Measurements from ENCODE around the gene EPB41L5. TPM values are rescaled to one million over a fixed set of nuclear protein-coding genes. Genes with fewer than 3 reads are reported as not detected.

EPB41L5 gene
- total RNA-seq, 4 donors from 2014 or later: 11.4 to 42.9 (median 14.5) TPM

DNA sequence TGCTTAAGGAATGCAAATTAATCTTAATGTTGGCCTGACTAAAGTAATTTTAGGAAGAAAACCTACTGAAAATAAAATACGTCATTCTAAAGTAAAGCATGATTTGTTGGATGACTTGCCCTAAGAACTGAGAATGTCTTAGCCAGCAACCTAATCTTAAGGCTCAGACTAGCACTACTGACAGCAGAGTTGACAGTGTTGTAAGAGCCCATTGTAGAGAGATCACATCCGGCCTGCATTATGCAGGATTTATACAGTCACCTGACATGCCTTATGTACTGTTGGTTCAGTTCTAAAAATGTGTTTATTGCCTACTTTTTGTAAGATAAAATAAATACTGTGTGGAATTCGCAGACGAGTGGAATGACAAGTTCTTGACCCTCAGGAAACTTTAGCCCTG lies 128.0 kb downstream of the EPB41L5 start:
- peaks cover 0 to 17% (median 0%) of the 10 kb centered on the region in 3 donors for H3K36me3 ChIP-seq
- H3K4me1 ChIP-seq: no peaks in the 10 kb centered on the region
- no peak for DNase-seq (ENCODE audit: low spot score in 2 of 2)
- no peak overlapping the region for H3K4me3 ChIP-seq
- no peak overlapping the region for H3K27ac ChIP-seq
- H3K9me3 ChIP-seq: no peaks in the 10 kb centered on the region
- TF ChIP-seq, protein P1, sequence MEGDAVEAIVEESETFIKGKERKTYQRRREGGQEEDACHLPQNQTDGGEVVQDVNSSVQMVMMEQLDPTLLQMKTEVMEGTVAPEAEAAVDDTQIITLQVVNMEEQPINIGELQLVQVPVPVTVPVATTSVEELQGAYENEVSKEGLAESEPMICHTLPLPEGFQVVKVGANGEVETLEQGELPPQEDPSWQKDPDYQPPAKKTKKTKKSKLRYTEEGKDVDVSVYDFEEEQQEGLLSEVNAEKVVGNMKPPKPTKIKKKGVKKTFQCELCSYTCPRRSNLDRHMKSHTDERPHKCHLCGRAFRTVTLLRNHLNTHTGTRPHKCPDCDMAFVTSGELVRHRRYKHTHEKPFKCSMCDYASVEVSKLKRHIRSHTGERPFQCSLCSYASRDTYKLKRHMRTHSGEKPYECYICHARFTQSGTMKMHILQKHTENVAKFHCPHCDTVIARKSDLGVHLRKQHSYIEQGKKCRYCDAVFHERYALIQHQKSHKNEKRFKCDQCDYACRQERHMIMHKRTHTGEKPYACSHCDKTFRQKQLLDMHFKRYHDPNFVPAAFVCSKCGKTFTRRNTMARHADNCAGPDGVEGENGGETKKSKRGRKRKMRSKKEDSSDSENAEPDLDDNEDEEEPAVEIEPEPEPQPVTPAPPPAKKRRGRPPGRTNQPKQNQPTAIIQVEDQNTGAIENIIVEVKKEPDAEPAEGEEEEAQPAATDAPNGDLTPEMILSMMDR (IDR thresholded peaks at IDR 0.05): no peak
- no peak for TF ChIP-seq EP300 (IDR thresholded peaks at IDR 0.05)
- TF ChIP-seq POLR2A (IDR thresholded peaks at IDR 0.05): no peak
- H3K27me3 ChIP-seq: no peaks in the 10 kb centered on the region
- WGBS, 2 donors: 67 to 70% methylated on average over 4 of the region's 4 CpGs

DNA sequence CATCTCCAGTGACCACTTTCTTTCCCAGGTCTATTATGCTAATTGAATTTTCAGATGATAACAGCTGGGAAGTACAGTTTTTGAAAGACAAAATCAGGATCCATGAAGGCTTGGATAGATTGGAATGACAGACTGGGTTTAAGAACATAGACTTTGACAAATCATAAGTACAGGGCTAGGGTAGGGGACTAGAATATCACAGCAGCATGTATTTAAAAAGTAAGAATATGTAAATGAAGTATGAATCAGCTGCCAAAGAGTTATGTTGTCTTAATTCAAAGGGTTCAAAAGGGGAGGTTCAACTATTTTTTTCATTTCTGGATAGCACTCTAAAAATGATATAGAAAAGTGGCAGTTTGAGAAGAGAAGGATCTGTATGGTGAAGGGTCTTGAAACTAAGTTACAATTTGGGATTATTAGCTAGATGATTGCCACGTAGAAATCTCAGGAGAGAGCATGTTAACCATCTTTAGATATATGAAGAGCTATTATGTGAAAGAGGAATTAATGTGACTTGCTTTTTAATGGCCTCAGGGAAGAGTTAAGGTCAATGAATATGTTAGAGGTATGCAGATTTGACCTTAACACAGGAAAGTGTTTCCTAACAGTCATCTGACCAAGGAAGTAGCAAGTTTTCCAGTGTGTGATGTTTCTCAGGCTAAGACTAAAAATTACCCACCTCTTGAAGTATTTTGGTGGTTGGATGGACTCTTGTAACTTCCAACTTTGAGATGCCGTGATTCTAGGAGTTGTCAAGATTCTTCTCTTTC lies 128.6 kb downstream of the EPB41L5 start:
- Histone ChIP-seq H3K27ac (no peak overlapping the region), H3K9me3 (no peaks in the 10 kb centered on the region), H3K27me3 (no peaks in the 10 kb centered on the region), H3K4me3 (no peak overlapping the region), H3K36me3 (peaks cover 0 to 23% (median 0%) of the 10 kb centered on the region in 3 donors), H3K4me1 (no peaks in the 10 kb centered on the region)
- 85 to 91% methylated on average over 2 of the region's 2 CpGs for WGBS, 2 donors
- no peak for TF ChIP-seq POLR2A (IDR thresholded peaks at IDR 0.05)
- TF ChIP-seq EP300 (IDR thresholded peaks at IDR 0.05): no peak
- TF ChIP-seq, protein P1 (IDR thresholded peaks at IDR 0.05): no peak
- no peak for DNase-seq (ENCODE audit: low spot score in 2 of 2)

DNA sequence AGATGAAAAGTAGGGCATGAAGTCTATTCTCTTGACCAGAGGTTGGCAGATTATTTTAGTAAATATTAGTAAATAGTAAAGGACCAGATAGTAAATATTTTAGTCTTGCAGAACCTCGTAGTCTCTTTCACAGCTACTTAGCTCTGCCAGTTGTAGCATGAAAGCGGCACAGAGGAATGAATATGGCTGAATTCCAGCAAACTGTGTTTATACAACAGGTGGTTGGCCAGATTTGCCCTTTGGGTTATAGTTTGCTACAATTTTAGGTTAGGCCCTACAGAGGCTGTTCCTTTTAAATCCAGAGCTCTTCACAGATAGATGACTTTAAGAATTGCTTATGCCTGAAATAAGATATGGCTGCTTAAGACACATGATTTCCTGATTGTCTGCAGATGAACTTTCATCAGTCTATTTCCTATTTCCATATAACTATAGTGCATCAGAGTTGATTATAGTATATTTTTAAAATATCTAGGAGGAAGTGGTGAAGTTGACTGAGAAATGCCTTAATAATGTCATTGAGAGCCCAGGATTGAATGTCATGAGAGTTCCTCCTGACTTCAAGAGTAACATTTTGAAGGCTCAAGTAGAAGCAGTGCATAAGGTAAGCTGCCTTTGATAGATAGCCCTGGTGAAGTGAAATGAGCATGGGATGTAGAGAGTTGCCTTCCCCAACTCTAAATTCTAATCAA lies 129.8 kb downstream of the EPB41L5 start:
- no peaks in the 10 kb centered on the region for H3K4me1 ChIP-seq
- H3K9me3 ChIP-seq: no peaks in the 10 kb centered on the region
- TF ChIP-seq POLR2A (IDR thresholded peaks at IDR 0.05): no peak
- TF ChIP-seq, protein P1 (IDR thresholded peaks at IDR 0.05): no peak
- no peak for TF ChIP-seq EP300 (IDR thresholded peaks at IDR 0.05)
- H3K27ac ChIP-seq: no peak overlapping the region
- no peak overlapping the region for H3K4me3 ChIP-seq
- no peak for DNase-seq (ENCODE audit: low spot score in 2 of 2)
- no peaks in the 10 kb centered on the region for H3K27me3 ChIP-seq
- H3K36me3 ChIP-seq: peaks cover 0 to 34% (median 0%) of the 10 kb centered on the region in 3 donors
- 89 to 92% methylated on average over 2 of the region's 2 CpGs for WGBS, 2 donors

DNA sequence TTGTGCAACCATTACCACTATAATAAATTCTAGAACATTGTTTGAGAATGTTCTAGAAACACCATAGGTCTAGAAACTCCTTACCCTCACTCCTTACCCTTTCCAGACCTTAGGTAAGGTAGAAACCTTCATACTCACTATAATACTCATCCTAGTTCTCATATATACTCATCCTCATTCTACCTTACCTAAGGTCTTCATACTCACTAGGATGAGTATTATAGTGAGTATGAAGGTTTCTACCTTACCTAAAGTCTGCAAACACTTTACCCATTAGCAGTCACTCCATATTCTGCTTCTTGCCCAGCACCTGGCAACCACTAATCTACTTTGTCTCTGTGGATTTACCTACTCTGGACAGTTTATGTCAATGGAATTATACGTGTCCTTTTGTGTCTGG lies 135.4 kb downstream of the EPB41L5 start:
- H3K9me3 ChIP-seq: peaks cover 0 to 36% (median 2%) of the 10 kb centered on the region in 4 donors
- no peaks in the 10 kb centered on the region for H3K27me3 ChIP-seq
- H3K4me3 ChIP-seq: no peak overlapping the region
- no peak overlapping the region for H3K27ac ChIP-seq
- 89 to 95% methylated on average over 1 of the region's 1 CpG for WGBS, 2 donors
- TF ChIP-seq EP300 (IDR thresholded peaks at IDR 0.05) (no peak), POLR2A (IDR thresholded peaks at IDR 0.05) (no peak)
- TF ChIP-seq, protein P1 (IDR thresholded peaks at IDR 0.05): no peak
- no peak for DNase-seq (ENCODE audit: low spot score in 2 of 2)
- peaks cover 0 to 86% (median 3%) of the 10 kb centered on the region in 3 donors for H3K36me3 ChIP-seq
- no peaks in the 10 kb centered on the region for H3K4me1 ChIP-seq

DNA sequence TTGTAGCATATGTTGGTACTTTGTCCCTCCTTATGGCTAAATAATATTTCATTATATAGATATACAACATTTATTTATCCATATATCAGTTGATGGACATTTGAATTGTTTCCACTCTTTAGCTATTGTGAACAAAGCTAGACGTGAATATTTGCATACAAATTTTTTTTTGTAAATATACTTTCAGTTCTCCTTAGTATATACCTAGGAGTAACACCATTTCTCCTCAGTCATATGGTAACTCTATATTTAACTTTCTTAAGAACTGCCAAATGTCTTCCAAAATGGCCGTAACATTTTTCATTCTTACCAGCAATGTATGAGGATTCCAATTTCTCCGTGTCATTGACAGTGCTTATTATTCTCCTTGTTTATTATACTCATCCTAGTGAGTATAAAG lies 135.8 kb downstream of the EPB41L5 start:
- 95 to 97% methylated on average over 3 of the region's 3 CpGs for WGBS, 2 donors
- no peaks in the 10 kb centered on the region for H3K4me1 ChIP-seq
- no peak overlapping the region for H3K27ac ChIP-seq
- no peak for DNase-seq (ENCODE audit: low spot score in 2 of 2)
- H3K9me3 ChIP-seq: peaks cover 0 to 36% (median 2%) of the 10 kb centered on the region in 4 donors
- TF ChIP-seq, protein P1 (IDR thresholded peaks at IDR 0.05): no peak
- TF ChIP-seq POLR2A (IDR thresholded peaks at IDR 0.05) (no peak), EP300 (IDR thresholded peaks at IDR 0.05) (no peak)
- no peak overlapping the region for H3K4me3 ChIP-seq
- H3K27me3 ChIP-seq: no peaks in the 10 kb centered on the region
- peaks cover 0 to 86% (median 3%) of the 10 kb centered on the region in 3 donors for H3K36me3 ChIP-seq
